ENCODE results near the gene ARSD. TPM values are rescaled to one million over a fixed set of nuclear protein-coding genes. Genes with fewer than 3 reads are reported as not detected.
"Not testable (repeated sequence)": the region's sequence is repeated elsewhere in the genome, so short reads cannot be mapped to it uniquely, and the experiment has no call there.

Gene ARSD
- polyA plus RNA-seq, 4 donors = 12.3 to 39.6 (median 15.5) TPM

GRCh38 chrX:2955281-2955680, 26.1 kb upstream of the ARSD start:
- DNase-seq = no peak
- Histone ChIP-seq H3K27me3 (ENCODE audit: control insufficient read depth in 3 of 3, insufficient read depth in 3 of 3, low read length in 3 of 3) (no peaks in the 10 kb centered on the region), H3K4me3 (ENCODE audit: low read depth in 1 of 3, low read length in 3 of 3) (no peak overlapping the region), H3K27ac (ENCODE audit: low read depth in 1 of 3, low read length in 2 of 3) (no peak overlapping the region), H3K9me3 (ENCODE audit: control insufficient read depth in 2 of 2, insufficient read depth in 1 of 2, low read depth in 1 of 2, low read length in 1 of 2) (no peaks in the 10 kb centered on the region), H3K36me3 (ENCODE audit: control insufficient read depth in 3 of 3, insufficient read depth in 2 of 3, low read depth in 1 of 3, low read length in 3 of 3) (peaks cover 0 to 43% (median 0%) of the 10 kb centered on the region in 3 donors), H3K4me1 (ENCODE audit: control insufficient read depth in 3 of 3, insufficient read depth in 2 of 3, low read depth in 1 of 3, low read length in 2 of 3) (no peaks in the 10 kb centered on the region)
- no peak for FAIRE-seq
- WGBS, 3 donors = 92 to 99% (median 95%) methylated on average over 10 of the region's 10 CpGs

DNA sequence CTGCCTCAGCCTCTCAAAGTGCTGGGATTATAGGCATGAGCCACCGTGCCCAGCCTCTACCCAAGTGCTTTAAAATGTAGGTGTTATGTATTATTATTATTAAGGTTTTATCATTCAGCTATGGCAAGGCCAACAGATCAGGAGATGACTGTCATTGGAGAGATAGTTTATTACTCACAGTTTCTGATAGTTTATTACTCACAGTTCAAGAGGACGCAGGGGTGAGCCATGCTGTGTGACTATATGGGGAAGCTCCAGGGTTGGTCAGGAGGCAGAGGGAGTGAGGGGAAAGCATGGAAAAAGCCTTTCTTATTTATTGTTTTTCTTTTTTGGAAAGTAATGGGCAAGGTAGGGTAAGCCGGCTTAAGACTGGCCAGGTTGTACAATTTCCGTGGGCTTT, 25.4 kb upstream of the ARSD start:
- peak in 1 of 2 donors; percentile 11 for DNase-seq

DNA sequence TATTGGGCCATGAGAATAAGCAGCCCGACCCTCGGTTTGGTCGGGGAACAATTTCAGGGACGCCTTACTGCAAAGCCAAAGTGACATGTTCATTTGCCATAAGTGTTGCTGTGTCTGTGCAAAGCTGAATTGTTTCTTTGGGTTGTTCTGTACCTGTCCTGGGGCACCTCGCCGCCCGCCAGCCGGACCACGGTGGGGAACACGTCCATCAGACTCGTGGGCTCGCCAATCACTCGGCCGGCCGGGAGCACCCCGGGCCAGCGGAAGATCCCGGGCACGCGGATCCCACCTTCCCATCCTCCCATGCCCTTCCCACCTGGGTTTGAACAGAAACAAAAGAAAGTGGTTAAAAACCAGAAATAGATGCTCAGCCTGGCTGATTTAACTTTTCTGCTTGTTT, 8.8 kb upstream of the ARSD start:
- not testable (repeated sequence) for H3K9me3 ChIP-seq (ENCODE audit: control insufficient read depth in 2 of 2, insufficient read depth in 1 of 2, low read depth in 1 of 2, low read length in 1 of 2); DNase-seq; H3K4me3 ChIP-seq (ENCODE audit: low read depth in 1 of 3, low read length in 3 of 3); H3K4me1 ChIP-seq (ENCODE audit: control insufficient read depth in 3 of 3, insufficient read depth in 2 of 3, low read depth in 1 of 3, low read length in 2 of 3); FAIRE-seq; H3K27me3 ChIP-seq (ENCODE audit: control insufficient read depth in 3 of 3, insufficient read depth in 3 of 3, low read length in 3 of 3); H3K27ac ChIP-seq (ENCODE audit: low read depth in 1 of 3, low read length in 2 of 3)
- peaks cover 0 to 30% (median 0%) of the 10 kb centered on the region in 3 donors for H3K36me3 ChIP-seq (ENCODE audit: control insufficient read depth in 3 of 3, insufficient read depth in 2 of 3, low read depth in 1 of 3, low read length in 3 of 3)
- WGBS, 3 donors = 87 to 93% (median 90%) methylated on average over 19 to 20 of the region's 20 CpGs

More for the DNA sequence above, 25.4 kb upstream of the ARSD start:
- H3K36me3 ChIP-seq (ENCODE audit: control insufficient read depth in 3 of 3, insufficient read depth in 2 of 3, low read depth in 1 of 3, low read length in 3 of 3) = peaks cover 0 to 45% (median 0%) of the 10 kb centered on the region in 3 donors
- H3K27ac ChIP-seq (ENCODE audit: low read depth in 1 of 3, low read length in 2 of 3) = no peak overlapping the region
- no peak overlapping the region for H3K4me3 ChIP-seq (ENCODE audit: low read depth in 1 of 3, low read length in 3 of 3)
- no peaks in the 10 kb centered on the region for H3K27me3 ChIP-seq (ENCODE audit: control insufficient read depth in 3 of 3, insufficient read depth in 3 of 3, low read length in 3 of 3)
- no peaks in the 10 kb centered on the region for H3K9me3 ChIP-seq (ENCODE audit: control insufficient read depth in 2 of 2, insufficient read depth in 1 of 2, low read depth in 1 of 2, low read length in 1 of 2)
- WGBS, 3 donors = 86 to 93% (median 86%) methylated on average over 4 of the region's 4 CpGs
- H3K4me1 ChIP-seq (ENCODE audit: control insufficient read depth in 3 of 3, insufficient read depth in 2 of 3, low read depth in 1 of 3, low read length in 2 of 3) = no peaks in the 10 kb centered on the region
- no peak for FAIRE-seq

DNA sequence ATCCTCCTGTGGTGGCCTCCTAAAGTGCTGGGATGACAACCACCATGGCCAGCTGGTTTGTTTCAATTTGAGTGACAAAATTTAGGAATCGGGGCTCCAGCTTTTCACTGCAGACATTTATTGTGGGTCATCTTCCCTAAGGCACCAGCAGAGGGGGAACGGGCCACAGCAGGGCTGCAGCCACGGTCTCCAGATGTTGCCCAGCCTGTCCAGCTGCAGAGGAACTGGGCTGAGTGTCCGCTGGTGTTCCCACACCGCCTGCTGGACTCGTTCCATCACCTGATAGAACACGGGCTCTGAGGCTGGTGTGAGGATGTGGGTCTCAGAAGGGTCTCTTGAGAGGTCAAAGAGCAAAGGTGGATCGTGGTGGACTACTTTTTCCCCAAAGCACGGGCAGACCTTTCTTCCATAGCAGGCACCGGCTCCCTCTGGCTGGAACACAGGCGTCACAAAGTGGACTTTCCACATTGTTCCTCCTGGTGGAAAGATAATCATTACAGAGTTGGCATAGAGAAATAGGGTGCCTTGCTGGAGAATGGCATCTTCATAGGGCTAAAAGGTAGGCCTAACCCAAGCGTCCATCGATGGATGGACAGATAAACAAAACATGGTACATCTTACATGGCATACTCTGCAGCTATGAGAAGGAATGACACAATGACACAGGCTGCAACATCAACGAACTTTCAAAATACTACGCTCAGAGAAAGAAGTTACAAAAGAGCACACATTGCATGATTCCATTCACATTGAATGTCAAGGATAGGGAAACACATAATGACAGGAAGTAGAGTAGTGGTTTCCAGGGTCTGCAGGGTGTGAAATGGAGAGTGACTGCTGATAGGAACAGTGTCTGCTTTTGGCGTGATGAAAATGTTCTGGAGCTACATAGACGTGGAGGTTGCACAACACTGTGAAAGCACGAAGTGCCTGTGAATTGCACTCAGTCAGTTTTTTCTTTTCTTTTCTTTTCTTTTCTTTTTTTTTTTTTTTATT, 5.9 kb upstream of the ARSD start:
- FAIRE-seq (no peak), DNase-seq (no peak)
- Histone ChIP-seq H3K27me3 (ENCODE audit: control insufficient read depth in 3 of 3, insufficient read depth in 3 of 3, low read length in 3 of 3) (no peaks in the 10 kb centered on the region), H3K4me3 (ENCODE audit: low read depth in 1 of 3, low read length in 3 of 3) (no peak overlapping the region), H3K4me1 (ENCODE audit: control insufficient read depth in 3 of 3, insufficient read depth in 2 of 3, low read depth in 1 of 3, low read length in 2 of 3) (no peaks in the 10 kb centered on the region), H3K9me3 (ENCODE audit: control insufficient read depth in 2 of 2, insufficient read depth in 1 of 2, low read depth in 1 of 2, low read length in 1 of 2) (peaks cover 0 to 9% of the 10 kb centered on the region in 2 donors), H3K36me3 (ENCODE audit: control insufficient read depth in 3 of 3, insufficient read depth in 2 of 3, low read depth in 1 of 3, low read length in 3 of 3) (peaks cover 0 to 22% (median 0%) of the 10 kb centered on the region in 3 donors), H3K27ac (ENCODE audit: low read depth in 1 of 3, low read length in 2 of 3) (no peak overlapping the region)
- 81 to 85% (median 83%) methylated on average over 16 to 18 of the region's 18 CpGs for WGBS, 3 donors

- H3K9me3 ChIP-seq (ENCODE audit: control insufficient read depth in 2 of 2, insufficient read depth in 1 of 2, low read depth in 1 of 2, low read length in 1 of 2) = peaks cover 0 to 9% of the 10 kb centered on the region in 2 donors
- no peaks in the 10 kb centered on the region for H3K27me3 ChIP-seq (ENCODE audit: control insufficient read depth in 3 of 3, insufficient read depth in 3 of 3, low read length in 3 of 3)
- WGBS, 3 donors = 55 to 66% (median 64%) methylated on average over 19 of the region's 19 CpGs
- peaks cover 0 to 22% (median 0%) of the 10 kb centered on the region in 3 donors for H3K36me3 ChIP-seq (ENCODE audit: control insufficient read depth in 3 of 3, insufficient read depth in 2 of 3, low read depth in 1 of 3, low read length in 3 of 3)
- no peak overlapping the region for H3K27ac ChIP-seq (ENCODE audit: low read depth in 1 of 3, low read length in 2 of 3)
- H3K4me3 ChIP-seq (ENCODE audit: low read depth in 1 of 3, low read length in 3 of 3) = no peak overlapping the region
- H3K4me1 ChIP-seq (ENCODE audit: control insufficient read depth in 3 of 3, insufficient read depth in 2 of 3, low read depth in 1 of 3, low read length in 2 of 3) = no peaks in the 10 kb centered on the region
- DNase-seq (peak in 1 of 2 donors; percentile 35), FAIRE-seq (no peak)
Observed at GRCh38 chrX:2933125-2933900, 4.2 kb upstream of the ARSD start.

DNA sequence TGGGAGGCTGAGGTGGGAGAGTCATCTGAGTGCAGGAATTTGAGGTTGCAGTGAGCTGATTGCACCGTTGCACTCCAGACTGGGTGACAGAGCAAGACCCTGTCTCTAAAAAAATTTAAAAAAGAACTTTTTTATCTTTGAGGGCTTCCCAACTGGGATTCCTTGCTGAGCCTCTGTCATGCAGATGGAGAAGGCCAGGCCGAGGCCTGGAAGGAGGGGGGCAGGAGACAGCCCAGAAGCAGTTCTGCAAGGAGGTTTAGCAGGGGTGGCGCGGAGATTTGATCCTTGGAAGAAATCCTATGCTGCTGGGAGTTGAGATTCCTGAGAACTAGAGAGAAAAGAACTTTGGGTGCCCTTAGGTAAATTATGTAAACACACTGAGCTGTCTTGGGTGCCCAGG, 2.5 kb upstream of the ARSD start:
- Histone ChIP-seq H3K27ac (ENCODE audit: low read depth in 1 of 3, low read length in 2 of 3) (no peak overlapping the region), H3K36me3 (ENCODE audit: control insufficient read depth in 3 of 3, insufficient read depth in 2 of 3, low read depth in 1 of 3, low read length in 3 of 3) (peaks cover 0 to 19% (median 0%) of the 10 kb centered on the region in 3 donors), H3K9me3 (ENCODE audit: control insufficient read depth in 2 of 2, insufficient read depth in 1 of 2, low read depth in 1 of 2, low read length in 1 of 2) (peaks cover 0 to 9% of the 10 kb centered on the region in 2 donors), H3K4me1 (ENCODE audit: control insufficient read depth in 3 of 3, insufficient read depth in 2 of 3, low read depth in 1 of 3, low read length in 2 of 3) (no peaks in the 10 kb centered on the region), H3K4me3 (ENCODE audit: low read depth in 1 of 3, low read length in 3 of 3) (no peak overlapping the region), H3K27me3 (ENCODE audit: control insufficient read depth in 3 of 3, insufficient read depth in 3 of 3, low read length in 3 of 3) (no peaks in the 10 kb centered on the region)
- WGBS, 3 donors = 80 to 89% (median 85%) methylated on average over 4 of the region's 4 CpGs
- no peak for FAIRE-seq
- DNase-seq = no peak

DNA sequence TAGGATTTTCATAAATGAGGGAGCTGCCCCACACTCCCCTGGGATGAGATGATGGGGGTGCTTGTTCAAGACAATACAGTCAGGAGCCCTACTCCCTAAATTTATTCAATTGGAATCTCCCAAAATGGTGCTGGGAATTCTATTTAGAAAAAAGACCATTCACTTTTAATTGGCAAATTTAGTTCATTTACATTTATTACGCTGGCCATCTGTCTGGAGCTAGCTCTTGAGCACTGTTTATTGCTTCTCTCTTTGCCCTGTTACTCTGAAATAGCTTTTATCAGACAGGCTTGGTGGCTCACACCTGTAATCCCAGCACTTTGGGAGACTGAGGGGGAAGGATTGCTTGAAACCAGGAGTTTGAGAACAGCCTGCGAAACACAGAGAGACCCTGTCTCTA, 2.0 kb upstream of the ARSD start:
- 87 to 95% (median 95%) methylated on average over 2 of the region's 2 CpGs for WGBS, 3 donors
- no peak for FAIRE-seq

DNA sequence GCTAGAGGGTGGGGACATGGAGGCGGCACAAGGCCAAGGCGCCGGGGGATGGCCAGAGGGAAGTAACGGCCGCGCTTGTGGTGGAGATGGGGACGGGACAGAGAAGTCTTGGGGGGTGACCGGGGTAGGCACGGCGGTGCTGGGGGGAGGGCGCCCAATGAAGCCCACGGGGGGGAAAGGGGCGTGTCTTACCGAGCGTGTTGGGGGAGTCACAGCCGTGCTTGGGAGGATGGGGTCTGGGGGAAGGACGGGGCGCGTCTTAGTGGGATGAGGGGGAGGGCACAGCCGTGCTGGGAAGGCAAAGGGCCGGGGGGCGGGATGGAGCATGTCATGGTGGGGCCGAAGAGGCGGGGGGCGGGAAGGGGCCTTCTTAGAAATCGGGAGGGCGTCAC, 952 bp downstream of the ARSD start:
- Histone ChIP-seq H3K27me3 (ENCODE audit: control insufficient read depth in 3 of 3, insufficient read depth in 3 of 3, low read length in 3 of 3) (no peaks in the 10 kb centered on the region), H3K4me1 (ENCODE audit: control insufficient read depth in 3 of 3, insufficient read depth in 2 of 3, low read depth in 1 of 3, low read length in 2 of 3) (no peaks in the 10 kb centered on the region), H3K4me3 (ENCODE audit: low read depth in 1 of 3, low read length in 3 of 3) (peak overlapping the region; percentile 36 to 77 (median 67)), H3K27ac (ENCODE audit: low read depth in 1 of 3, low read length in 2 of 3) (peak overlapping the region; percentile 59 to 98 (median 94)), H3K36me3 (ENCODE audit: control insufficient read depth in 3 of 3, insufficient read depth in 2 of 3, low read depth in 1 of 3, low read length in 3 of 3) (peaks cover 0 to 13% (median 0%) of the 10 kb centered on the region in 3 donors), H3K9me3 (ENCODE audit: control insufficient read depth in 2 of 2, insufficient read depth in 1 of 2, low read depth in 1 of 2, low read length in 1 of 2) (peaks cover 0 to 9% of the 10 kb centered on the region in 2 donors)
- WGBS, 3 donors = 0 to 21% (median 4%) methylated on average over 1 to 27 of the region's 27 CpGs
- FAIRE-seq (no peak), DNase-seq (peak; percentile 25 to 62)

More for the DNA sequence above, 2.0 kb upstream of the ARSD start:
- no peak for DNase-seq
- no peak overlapping the region for H3K27ac ChIP-seq (ENCODE audit: low read depth in 1 of 3, low read length in 2 of 3)
- no peak overlapping the region for H3K4me3 ChIP-seq (ENCODE audit: low read depth in 1 of 3, low read length in 3 of 3)
- H3K4me1 ChIP-seq (ENCODE audit: control insufficient read depth in 3 of 3, insufficient read depth in 2 of 3, low read depth in 1 of 3, low read length in 2 of 3) = no peaks in the 10 kb centered on the region
- H3K27me3 ChIP-seq (ENCODE audit: control insufficient read depth in 3 of 3, insufficient read depth in 3 of 3, low read length in 3 of 3) = no peaks in the 10 kb centered on the region
- H3K9me3 ChIP-seq (ENCODE audit: control insufficient read depth in 2 of 2, insufficient read depth in 1 of 2, low read depth in 1 of 2, low read length in 1 of 2) = peaks cover 0 to 9% of the 10 kb centered on the region in 2 donors
- H3K36me3 ChIP-seq (ENCODE audit: control insufficient read depth in 3 of 3, insufficient read depth in 2 of 3, low read depth in 1 of 3, low read length in 3 of 3) = peaks cover 0 to 16% (median 0%) of the 10 kb centered on the region in 3 donors
